C4-2B (cell line): ENCODE results near the gene NCOA3.
A peak's percentile ranks its signal among the peaks of the same experiment; 100 is the strongest.

Experiments used
- H3K27ac ChIP-seq: fragments of 450-650 bp; 2 replicates; pipeline ENCODE4 v1.5.1; 2017
- CTCF ChIP-seq: fragments of 450-650 bp; conservative IDR thresholded peaks from 2 replicates; pipeline ENCODE4 v1.5.1; 2017; ENCODE audit warnings: mild to moderate bottlenecking
- ZFX ChIP-seq: fragments of 450-650 bp; IDR thresholded peaks from 2 replicates; pipeline ENCODE4 v1.6.1; 2017

NCOA3 gene

DNA sequence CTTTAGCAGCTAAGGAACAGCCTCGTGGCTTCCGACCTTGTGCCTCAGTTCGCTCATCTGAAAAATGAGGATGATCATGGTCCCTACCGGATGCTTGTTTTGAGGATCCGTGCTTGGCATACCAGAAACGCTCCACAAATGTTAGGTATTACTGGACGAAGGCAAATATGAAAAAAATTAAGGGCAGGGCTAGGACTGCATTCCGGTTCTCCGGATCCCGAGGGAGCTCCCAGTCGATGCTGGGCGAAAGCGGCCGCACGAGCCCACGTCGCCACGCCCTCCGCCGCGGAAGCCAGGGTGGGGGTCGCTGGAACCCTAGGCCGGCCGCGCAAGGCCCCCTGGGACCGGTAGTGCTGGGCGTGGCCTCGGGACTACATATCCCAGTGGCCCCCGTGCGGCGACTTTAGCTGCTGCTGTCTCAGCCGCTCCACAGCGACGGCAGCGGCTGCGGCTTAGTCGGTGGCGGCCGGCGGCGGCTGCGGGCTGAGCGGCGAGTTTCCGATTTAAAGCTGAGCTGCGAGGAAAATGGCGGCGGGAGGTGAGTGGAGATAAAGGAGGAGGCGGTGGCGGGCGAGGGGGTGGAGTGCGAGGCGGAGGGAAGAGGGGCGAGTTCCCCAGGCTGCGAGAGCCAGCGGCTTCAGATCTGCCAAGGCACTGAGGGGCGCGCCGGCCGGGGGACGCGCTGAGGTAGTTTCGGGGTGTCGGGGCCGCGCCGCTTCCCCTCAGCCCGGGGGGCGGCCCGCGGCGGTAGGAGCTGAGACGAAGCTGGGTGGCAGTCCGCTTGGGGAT, at the start of gene NCOA3:
TSS of gene NCOA3 (plus strand) at position 406 of the 789 bp plus-strand sequence. CDS start 120,361 bp downstream, outside the sequence.
- H3K27ac ChIP-seq, result peak within 1 kb of the TSS; percentile 86
- no peak for TF ChIP-seq ZFX
- TF ChIP-seq CTCF, result no peak; the same call in 1 of the 2 replicates

- no peak for TF ChIP-seq CTCF
- no peak for TF ChIP-seq ZFX
- H3K27ac ChIP-seq, result no peak overlapping the region
Measured at GRCh38 chr20:47452736-47453161, 48.9 kb upstream of the NCOA3 start.

- H3K27ac ChIP-seq, result no peak overlapping the region
- TF ChIP-seq ZFX (no peak), CTCF (no peak)
Measured at GRCh38 chr20:47453167-47453782, 48.4 kb upstream of the NCOA3 start.

DNA sequence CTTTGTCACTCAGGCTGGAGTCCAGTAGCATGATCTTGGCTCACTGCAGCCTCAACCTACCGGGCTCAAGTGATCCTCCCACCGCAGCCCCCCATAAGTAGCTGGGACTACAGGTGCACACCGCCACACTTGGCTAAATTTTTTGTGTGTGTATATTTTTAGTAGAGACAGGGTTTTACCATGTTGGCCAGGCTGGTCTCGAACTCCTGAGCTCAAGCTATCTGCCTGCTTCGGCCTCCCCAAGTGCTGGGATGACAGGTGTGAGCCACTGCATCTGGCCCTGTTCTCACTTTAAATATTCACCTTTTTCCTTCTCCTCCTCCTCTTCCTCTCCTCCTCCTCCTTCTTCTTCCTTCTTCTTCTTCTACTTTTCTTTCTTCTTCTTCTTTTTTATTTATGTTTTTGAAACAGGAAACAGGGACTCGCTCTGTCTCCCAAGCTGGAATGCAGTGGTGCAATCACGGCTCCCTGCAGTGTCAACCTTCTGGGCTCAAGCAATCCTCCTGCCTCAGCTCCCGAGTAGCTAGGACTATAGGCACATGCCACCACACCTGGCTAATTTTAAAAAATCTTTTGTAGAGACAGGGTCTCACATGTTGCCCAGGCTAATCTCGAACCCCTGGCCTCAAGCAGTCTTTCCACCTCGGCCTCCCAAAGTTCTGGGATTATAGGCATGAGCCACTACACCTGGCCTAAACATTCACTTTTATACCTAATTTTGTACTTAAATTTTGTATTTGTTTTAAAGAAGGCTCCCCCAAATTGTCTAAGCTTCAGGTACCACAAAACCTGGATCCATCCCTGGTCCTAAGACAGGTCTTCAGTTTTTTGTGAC, 47.2 kb upstream of the NCOA3 start:
- TF ChIP-seq ZFX, result no peak
- no peak for TF ChIP-seq CTCF
- no peak overlapping the region for H3K27ac ChIP-seq

GRCh38 chr20:47455133-47456040, 46.3 kb upstream of the NCOA3 start:
- no peak overlapping the region for H3K27ac ChIP-seq
- TF ChIP-seq ZFX (no peak), CTCF (no peak)

DNA sequence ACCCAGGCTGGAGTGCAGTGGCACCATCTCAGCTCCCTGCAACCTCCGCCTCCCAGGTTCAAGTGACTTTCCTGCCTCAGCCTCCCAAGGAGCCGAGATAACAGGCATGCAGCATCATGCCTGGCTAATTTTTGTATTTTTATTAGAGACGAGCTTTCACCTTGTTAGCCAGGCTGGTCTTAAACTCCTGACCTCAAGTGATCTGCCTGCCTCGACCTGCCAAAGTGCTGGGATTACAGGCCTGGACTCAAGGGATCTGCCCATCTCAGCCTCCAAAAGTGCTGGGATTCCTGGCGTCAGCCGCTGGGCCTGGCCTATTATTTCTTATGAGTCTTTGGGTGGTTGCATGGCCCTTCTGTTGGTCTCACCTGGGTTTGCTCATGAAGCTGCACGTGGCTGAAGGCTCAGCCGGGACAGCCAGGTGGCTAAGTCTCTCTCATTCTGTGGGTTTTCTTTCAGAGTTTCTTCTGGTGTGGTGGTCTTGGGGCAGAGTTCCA, 45.6 kb upstream of the NCOA3 start:
- no peak for TF ChIP-seq CTCF
- no peak for TF ChIP-seq ZFX

More for the DNA sequence above, 45.6 kb upstream of the NCOA3 start:
- no peak overlapping the region for H3K27ac ChIP-seq
